ENCODE results near the gene SMIM20.

DNA sequence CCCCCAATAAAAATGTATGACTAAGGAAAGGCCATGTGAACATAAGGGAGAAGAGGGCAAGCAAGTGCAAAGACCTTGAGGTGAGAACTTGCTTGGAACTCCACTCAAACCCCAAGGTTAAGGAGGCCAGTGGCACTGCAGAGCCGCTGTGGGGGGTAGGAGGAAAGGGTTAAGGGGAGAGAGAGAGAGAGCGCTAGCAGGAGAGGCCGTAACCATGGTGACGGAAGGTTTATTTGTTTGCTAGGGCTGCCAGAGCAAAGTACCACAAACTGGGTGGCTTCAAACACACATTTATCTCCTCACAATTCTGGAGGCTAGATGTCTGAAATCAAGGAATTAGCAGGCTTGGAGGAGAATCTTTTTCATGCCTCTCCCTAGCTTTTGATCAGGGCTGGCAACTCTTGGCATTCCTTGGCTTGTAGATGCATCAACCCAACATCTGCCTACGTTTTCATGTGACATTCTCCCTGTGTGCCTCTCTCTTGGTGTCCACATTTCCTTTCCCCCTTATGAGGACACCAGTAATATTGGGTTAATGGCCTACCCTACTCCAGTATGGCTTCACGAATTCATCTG lies 35.2 kb downstream of the SMIM20 start:
- TF ChIP-seq FOXK2 (IDR thresholded peaks at IDR 0.05) (no peak), FOXM1 (IDR thresholded peaks at IDR 0.05; ENCODE audit: borderline replicate concordance) (no peak), BHLHE40 (IDR thresholded peaks at IDR 0.05; ENCODE audit: borderline replicate concordance) (no peak), FOXA1 (IDR thresholded peaks at IDR 0.05) (no peak), ELF4 (IDR thresholded peaks at IDR 0.05) (no peak), TARDBP (IDR thresholded peaks at IDR 0.05) (no peak), SP1 (IDR thresholded peaks at IDR 0.05) (no peak), NFRKB (IDR thresholded peaks at IDR 0.05) (no peak), L3MBTL2 (conservative IDR thresholded peaks at IDR 0.05) (no peak), SUZ12 (IDR thresholded peaks at IDR 0.05) (no peak), ARNT (IDR thresholded peaks at IDR 0.05) (no peak), ZNF384 (IDR thresholded peaks at IDR 0.05) (no peak)
- TF ChIP-seq, protein P1, sequence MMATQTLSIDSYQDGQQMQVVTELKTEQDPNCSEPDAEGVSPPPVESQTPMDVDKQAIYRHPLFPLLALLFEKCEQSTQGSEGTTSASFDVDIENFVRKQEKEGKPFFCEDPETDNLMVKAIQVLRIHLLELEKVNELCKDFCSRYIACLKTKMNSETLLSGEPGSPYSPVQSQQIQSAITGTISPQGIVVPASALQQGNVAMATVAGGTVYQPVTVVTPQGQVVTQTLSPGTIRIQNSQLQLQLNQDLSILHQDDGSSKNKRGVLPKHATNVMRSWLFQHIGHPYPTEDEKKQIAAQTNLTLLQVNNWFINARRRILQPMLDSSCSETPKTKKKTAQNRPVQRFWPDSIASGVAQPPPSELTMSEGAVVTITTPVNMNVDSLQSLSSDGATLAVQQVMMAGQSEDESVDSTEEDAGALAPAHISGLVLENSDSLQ (IDR thresholded peaks at IDR 0.05) = no peak
